Measurements from ENCODE around the gene MYH11. TPM values are rescaled to one million over a fixed set of nuclear protein-coding genes. Genes with fewer than 3 reads are reported as not detected.

MYH11 gene
- total RNA-seq, 1 experiment from 2014 or later, result 0.05 TPM

DNA sequence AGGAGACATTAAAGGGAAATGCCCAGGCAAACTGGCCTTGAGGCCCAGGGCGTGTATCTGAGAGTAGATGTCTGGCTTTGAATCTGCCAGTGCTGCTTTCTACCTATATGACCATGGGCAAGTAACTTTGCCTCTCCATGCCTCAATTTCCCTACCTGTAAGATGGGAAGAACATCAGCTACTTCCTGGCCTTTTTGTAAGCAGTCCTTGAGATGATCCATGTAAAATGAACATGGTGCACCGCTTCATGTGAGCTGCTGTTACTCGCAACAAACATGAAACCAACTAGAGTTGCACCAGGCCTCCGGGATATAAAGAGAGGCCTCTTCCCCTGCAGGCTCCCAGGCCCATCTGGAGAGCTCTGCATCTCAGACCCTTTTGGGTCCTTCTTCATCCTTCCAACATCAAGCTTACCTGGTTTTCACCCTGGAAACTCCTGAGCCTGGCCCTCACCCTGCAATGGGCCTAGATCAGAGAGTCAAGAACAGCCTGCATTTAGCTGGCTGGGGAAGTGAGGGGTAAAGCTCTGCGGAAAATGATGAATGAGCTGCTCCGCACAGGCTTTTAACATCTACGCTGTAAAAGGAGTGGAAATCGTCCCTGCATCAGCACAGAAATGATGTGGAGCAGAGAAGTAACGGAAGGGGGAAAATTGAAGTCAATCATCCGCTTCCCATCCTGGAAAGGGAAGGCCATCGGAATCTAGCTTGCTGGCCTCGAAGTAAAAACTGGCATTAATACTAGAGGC is 2.3 kb upstream of the MYH11 start:
- DNase-seq, result no peak
- intact Hi-C loops (cut with micrococcal nuclease; ENCODE audit: unreplicated experiment), result no loop called here
- H3K27me3 Mint-ChIP-seq (ENCODE audit: unreplicated experiment), result peaks cover 57% of the 10 kb centered on the region
- no peak overlapping the region for H3K4me3 Mint-ChIP-seq (ENCODE audit: low read depth, unreplicated experiment)
- CTCF ChIA-PET, result interaction anchor here (0.7 to 2.3 kb wide), 3 partner anchors 9 to 269 kb away, joined by 4 to 7 read pairs (median 6); no protein-coding TSS in a partner anchor
- no TSS peak for BruUV-seq (replicated peaks)
- H3K4me1 Mint-ChIP-seq (ENCODE audit: low read depth, unreplicated experiment), result peaks cover 9% of the 10 kb centered on the region
- no peaks in the 10 kb centered on the region for H3K9me3 Mint-ChIP-seq (ENCODE audit: low read depth, unreplicated experiment)
- H3K36me3 Mint-ChIP-seq (ENCODE audit: insufficient read depth, unreplicated experiment), result no peaks in the 10 kb centered on the region
- no peak overlapping the region for H3K27ac Mint-ChIP-seq (ENCODE audit: unreplicated experiment)
- TF ChIP-seq, protein P1, sequence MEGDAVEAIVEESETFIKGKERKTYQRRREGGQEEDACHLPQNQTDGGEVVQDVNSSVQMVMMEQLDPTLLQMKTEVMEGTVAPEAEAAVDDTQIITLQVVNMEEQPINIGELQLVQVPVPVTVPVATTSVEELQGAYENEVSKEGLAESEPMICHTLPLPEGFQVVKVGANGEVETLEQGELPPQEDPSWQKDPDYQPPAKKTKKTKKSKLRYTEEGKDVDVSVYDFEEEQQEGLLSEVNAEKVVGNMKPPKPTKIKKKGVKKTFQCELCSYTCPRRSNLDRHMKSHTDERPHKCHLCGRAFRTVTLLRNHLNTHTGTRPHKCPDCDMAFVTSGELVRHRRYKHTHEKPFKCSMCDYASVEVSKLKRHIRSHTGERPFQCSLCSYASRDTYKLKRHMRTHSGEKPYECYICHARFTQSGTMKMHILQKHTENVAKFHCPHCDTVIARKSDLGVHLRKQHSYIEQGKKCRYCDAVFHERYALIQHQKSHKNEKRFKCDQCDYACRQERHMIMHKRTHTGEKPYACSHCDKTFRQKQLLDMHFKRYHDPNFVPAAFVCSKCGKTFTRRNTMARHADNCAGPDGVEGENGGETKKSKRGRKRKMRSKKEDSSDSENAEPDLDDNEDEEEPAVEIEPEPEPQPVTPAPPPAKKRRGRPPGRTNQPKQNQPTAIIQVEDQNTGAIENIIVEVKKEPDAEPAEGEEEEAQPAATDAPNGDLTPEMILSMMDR (IDR thresholded peaks at IDR 0.05; ENCODE audit: unreplicated experiment), result no peak

GRCh38 chr16:15857724-15858560 is 1.1 kb upstream of the MYH11 start:
- intact Hi-C loops (cut with micrococcal nuclease; ENCODE audit: unreplicated experiment), result no loop called here
- Mint-ChIP-seq H3K4me1 (ENCODE audit: low read depth, unreplicated experiment) (peaks cover 9% of the 10 kb centered on the region), H3K27ac (ENCODE audit: unreplicated experiment) (no peak overlapping the region), H3K4me3 (ENCODE audit: low read depth, unreplicated experiment) (peak overlapping the region; percentile 4), H3K9me3 (ENCODE audit: low read depth, unreplicated experiment) (no peaks in the 10 kb centered on the region), H3K36me3 (ENCODE audit: insufficient read depth, unreplicated experiment) (no peaks in the 10 kb centered on the region), H3K27me3 (ENCODE audit: unreplicated experiment) (peaks cover 68% of the 10 kb centered on the region)
- DNase-seq, result peak; percentile 14
- TF ChIP-seq, protein P1 (IDR thresholded peaks at IDR 0.05; ENCODE audit: unreplicated experiment), result no peak
- CTCF ChIA-PET, result interaction anchor here (0.6 to 1.4 kb wide), 2 partner anchors 30 to 102 kb away, joined by 3 read pairs; partner anchors contain the start of gene CEP20
- no TSS peak for BruUV-seq (replicated peaks)

DNA sequence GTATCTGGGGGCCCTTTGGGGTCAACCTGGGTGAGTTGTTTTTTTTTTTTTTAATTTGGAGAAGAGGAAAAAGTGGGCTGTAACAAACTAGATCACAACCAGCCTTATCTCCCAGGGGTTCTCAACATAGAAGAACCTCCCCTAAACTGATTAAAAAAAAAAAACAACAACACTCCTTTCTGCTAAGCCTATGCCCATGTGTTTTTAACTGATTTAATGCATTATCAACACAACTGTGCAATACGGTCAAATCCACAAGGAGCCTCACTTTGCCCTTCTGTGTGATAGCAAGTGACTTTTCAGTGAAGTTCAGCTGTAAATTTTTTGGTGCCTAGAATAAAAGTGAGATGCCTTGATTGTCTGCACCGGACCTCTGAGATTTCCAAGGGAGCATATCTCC is 646 bp downstream of the MYH11 start:
- CTCF ChIA-PET, result interaction anchor here (1.4 kb wide), 1 partner anchor 32 kb away, joined by 3 read pairs; the partner anchor contains the start of gene CEP20
- H3K36me3 Mint-ChIP-seq (ENCODE audit: insufficient read depth, unreplicated experiment), result no peaks in the 10 kb centered on the region
- intact Hi-C loops (cut with micrococcal nuclease; ENCODE audit: unreplicated experiment), result no loop called here
- H3K27ac Mint-ChIP-seq (ENCODE audit: unreplicated experiment), result no peak overlapping the region
- H3K27me3 Mint-ChIP-seq (ENCODE audit: unreplicated experiment), result peaks cover 80% of the 10 kb centered on the region
- no peaks in the 10 kb centered on the region for H3K9me3 Mint-ChIP-seq (ENCODE audit: low read depth, unreplicated experiment)
- no peak overlapping the region for H3K4me3 Mint-ChIP-seq (ENCODE audit: low read depth, unreplicated experiment)
- TF ChIP-seq, protein P1 (IDR thresholded peaks at IDR 0.05; ENCODE audit: unreplicated experiment), result no peak
- DNase-seq, result no peak
- peaks cover 9% of the 10 kb centered on the region for H3K4me1 Mint-ChIP-seq (ENCODE audit: low read depth, unreplicated experiment)
- BruUV-seq (replicated peaks), result no TSS peak

DNA sequence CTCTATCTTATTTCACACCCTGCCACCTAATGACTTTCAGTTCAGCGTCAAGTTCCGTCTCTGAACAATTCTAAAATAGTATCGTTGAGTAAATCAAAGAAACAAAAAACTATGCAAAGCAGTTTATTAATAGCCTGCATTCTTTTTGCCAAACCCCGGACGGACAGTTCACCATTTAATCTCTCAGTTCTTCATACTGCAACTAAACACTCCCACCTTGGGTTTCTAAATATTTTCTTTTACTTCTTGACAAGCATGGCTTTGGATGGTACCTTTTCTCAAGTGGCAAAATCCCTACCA is 1.2 kb downstream of the MYH11 start:
- peaks cover 85% of the 10 kb centered on the region for H3K27me3 Mint-ChIP-seq (ENCODE audit: unreplicated experiment)
- H3K4me3 Mint-ChIP-seq (ENCODE audit: low read depth, unreplicated experiment), result no peak overlapping the region
- H3K9me3 Mint-ChIP-seq (ENCODE audit: low read depth, unreplicated experiment), result no peaks in the 10 kb centered on the region
- TF ChIP-seq, protein P1 (IDR thresholded peaks at IDR 0.05; ENCODE audit: unreplicated experiment), result no peak
- H3K4me1 Mint-ChIP-seq (ENCODE audit: low read depth, unreplicated experiment), result peaks cover 9% of the 10 kb centered on the region
- CTCF ChIA-PET, result no interaction called here
- intact Hi-C loops (cut with micrococcal nuclease; ENCODE audit: unreplicated experiment), result no loop called here
- DNase-seq, result no peak
- H3K36me3 Mint-ChIP-seq (ENCODE audit: insufficient read depth, unreplicated experiment), result no peaks in the 10 kb centered on the region
- no peak overlapping the region for H3K27ac Mint-ChIP-seq (ENCODE audit: unreplicated experiment)
- no TSS peak for BruUV-seq (replicated peaks)

All from Calu3 (cell line).